Astrocyte of the cerebellum (primary cell): ENCODE data around the gene TUBGCP6.

Experiments
- DNase-seq: peaks from one replicate; pipeline ENCODE4 v3.0.0-alpha.2; 2011; ENCODE audit warnings: low read depth
- H3K4me3 ChIP-seq: 2 replicates; pipeline ENCODE4 v1.5.1; 2011; ENCODE audit warnings: mild to moderate bottlenecking, low read depth, low read length, moderate library complexity
- in situ Hi-C: cut with HindIII; loops from 2 replicates; pipeline ENCODE4 v1.10.0; 2017; ENCODE audit warnings: low sequenced_read_pairs
- TF ChIP-seq, protein P1 (sequence below): IDR thresholded peaks from 2 replicates; pipeline ENCODE4 v1.5.1; 2012; ENCODE audit warnings: low read length, low read depth, moderate library complexity, mild to moderate bottlenecking; ENCODE audit errors: missing control alignments

The TUBGCP6 gene

DNA sequence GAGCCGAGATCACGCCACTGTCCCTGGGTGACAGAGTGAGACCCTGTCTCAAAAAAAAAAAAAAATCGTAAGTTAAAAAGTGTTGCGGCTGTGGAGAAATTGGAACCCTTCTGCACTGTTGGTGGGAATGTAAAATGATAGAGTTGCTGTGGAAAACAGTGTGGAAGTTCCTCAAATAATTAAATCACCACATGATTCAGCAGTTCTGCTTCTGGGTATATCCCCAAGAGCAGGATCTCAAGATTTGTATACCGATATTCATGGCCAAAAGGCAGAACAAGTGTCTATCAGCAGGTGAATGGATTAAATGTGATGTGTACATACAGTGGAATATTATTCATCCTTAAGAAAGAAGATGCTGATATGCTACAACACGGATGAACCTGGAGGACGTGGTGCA lies 40.3 kb downstream of the TUBGCP6 start:
- TF ChIP-seq, protein P1, sequence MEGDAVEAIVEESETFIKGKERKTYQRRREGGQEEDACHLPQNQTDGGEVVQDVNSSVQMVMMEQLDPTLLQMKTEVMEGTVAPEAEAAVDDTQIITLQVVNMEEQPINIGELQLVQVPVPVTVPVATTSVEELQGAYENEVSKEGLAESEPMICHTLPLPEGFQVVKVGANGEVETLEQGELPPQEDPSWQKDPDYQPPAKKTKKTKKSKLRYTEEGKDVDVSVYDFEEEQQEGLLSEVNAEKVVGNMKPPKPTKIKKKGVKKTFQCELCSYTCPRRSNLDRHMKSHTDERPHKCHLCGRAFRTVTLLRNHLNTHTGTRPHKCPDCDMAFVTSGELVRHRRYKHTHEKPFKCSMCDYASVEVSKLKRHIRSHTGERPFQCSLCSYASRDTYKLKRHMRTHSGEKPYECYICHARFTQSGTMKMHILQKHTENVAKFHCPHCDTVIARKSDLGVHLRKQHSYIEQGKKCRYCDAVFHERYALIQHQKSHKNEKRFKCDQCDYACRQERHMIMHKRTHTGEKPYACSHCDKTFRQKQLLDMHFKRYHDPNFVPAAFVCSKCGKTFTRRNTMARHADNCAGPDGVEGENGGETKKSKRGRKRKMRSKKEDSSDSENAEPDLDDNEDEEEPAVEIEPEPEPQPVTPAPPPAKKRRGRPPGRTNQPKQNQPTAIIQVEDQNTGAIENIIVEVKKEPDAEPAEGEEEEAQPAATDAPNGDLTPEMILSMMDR: no peak
- DNase-seq: no peak
- H3K4me3 ChIP-seq: no peak overlapping the region
- in situ Hi-C loops: no loop called here

DNA sequence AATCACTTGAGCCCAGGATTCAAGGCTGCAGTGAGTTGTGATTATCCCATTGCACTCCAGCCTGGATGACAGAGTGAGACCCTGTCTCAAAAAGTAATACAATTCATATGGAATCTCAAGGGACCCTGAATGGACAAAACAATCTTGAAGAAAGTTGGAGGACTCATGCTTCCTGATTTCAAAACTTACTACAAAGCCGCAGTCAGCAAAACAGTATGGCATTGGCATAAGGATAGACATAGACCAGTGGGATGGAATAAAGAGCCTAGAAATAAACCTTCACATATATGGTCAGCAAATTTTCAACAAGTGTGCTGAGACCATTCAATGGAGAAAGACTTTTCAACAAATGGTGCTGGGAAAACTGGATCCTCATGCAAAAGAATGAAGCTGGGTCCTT lies 41.5 kb downstream of the TUBGCP6 start:
- TF ChIP-seq, protein P1: no peak
- no peak overlapping the region for H3K4me3 ChIP-seq
- no peak for DNase-seq
- in situ Hi-C loops: no loop called here

DNA sequence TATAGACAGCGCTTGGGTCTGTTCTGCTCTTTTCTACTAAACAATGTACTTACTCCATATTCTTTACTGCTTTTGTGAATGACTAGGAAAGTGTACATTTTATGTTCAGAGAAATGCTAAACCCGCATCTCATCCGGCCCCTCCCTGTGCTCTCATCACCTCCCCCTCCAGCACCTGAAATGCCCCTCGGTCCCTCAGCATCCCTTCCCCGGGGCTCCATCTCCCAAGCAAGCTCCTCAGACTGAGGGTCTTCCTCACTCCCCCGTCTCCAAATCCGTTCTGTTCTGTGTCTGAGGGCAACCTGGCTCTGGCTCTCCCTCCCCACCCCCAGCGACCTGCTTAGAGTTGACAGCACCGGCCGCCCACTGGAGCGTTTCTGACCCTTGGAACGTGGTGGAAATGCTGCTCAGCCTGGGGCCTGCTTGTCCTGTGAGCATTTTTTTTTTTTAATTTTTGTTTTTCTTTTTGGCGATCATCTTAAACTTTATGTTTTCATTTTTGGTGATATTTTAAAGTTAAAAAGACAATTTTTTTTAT lies 42.6 kb downstream of the TUBGCP6 start:
- peak overlapping the region; percentile 64 for H3K4me3 ChIP-seq
- TF ChIP-seq, protein P1: no peak
- in situ Hi-C loops: no loop called here
- no peak for DNase-seq

DNA sequence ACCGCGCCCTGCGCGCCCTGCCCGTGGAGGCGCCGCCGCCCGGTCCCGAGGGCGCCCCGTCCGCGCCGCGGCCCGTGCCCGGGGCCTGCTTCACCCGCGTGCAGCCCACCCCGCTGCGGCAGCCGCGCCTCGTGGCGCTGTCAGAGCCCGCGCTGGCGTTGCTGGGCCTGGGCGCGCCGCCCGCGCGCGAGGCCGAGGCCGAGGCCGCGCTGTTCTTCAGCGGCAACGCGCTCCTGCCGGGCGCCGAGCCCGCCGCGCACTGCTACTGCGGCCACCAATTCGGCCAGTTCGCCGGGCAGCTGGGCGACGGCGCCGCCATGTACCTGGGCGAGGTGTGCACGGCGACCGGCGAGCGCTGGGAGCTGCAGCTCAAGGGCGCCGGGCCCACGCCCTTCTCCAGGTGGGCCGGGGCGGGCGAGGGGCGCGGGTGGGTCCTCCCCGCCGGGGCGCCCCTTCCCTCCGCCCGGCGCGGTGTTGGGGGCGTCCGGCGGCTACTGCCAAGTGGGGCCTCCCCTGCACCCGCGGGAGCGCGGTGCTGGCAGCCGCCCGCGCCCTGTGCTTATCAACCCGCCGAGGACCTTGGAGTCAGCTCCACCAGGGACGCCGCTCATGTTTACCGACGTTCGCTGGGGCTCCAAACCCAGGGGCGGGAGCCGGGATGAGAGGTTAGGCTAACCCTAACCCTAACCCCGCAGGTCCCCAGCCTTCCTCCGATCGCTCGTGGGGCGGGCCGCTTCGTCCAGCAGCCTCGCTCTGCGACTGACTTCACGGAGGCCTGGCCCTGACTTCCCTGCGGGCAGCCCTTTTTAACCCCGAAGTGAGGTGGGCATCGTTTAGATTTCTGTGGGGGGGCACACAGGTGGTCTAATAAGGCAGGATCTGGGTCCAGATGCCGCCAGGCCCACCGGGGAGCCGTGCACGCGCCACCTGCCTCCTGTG lies 43.4 kb downstream of the TUBGCP6 start:
- TF ChIP-seq, protein P1: no peak
- in situ Hi-C loops: no loop called here
- no peak for DNase-seq

DNA sequence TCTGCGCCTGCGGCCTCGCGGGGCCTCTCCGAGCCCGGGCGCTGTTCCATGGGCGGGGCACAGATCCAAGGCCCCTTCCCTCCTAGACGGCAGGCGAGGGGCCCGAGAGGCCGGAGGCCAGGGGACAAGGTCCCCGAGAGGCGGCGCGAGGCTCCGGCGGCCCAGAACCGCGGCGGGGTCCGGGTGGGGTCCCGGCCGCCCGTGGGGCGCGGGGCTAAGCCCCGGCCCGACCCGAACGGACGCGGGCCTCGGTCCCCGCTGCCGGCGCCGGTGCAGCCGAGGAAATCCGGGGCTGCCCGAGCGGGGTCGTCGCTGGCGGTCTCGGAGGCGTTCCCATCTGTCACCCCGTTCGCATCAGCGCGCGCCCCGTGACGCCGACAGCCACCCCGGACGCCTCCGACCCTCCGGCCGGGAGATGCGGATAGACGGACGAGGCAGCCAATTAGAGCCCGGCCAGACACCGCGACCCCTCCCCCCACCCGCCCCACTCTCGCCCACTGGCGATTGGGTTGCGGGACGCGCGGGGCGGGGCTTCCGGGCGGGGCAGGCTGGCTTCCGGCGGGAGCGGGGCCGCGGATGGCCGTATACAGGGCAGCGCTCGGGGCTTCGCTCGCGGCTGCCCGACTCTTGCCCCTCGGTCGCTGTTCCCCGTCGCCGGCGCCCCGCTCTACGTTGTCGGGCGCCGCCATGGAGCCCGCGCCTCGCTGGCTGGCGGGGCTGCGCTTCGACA lies 44.2 kb downstream of the TUBGCP6 start, which contains the start of gene SELENOO:
TSS of gene SELENOO (plus strand) at position 551 of the 730 bp plus-strand sequence. CDS start at position 577, 26 bp downstream.
- DNase-seq: peak; percentile 48
- TF ChIP-seq, protein P1: no peak
- H3K4me3 ChIP-seq: peak within 1 kb of the TSS; percentile 64
- in situ Hi-C loops: no loop called here

More for the DNA sequence above, 43.4 kb downstream of the TUBGCP6 start:
- peak overlapping the region; percentile 64 for H3K4me3 ChIP-seq

DNA sequence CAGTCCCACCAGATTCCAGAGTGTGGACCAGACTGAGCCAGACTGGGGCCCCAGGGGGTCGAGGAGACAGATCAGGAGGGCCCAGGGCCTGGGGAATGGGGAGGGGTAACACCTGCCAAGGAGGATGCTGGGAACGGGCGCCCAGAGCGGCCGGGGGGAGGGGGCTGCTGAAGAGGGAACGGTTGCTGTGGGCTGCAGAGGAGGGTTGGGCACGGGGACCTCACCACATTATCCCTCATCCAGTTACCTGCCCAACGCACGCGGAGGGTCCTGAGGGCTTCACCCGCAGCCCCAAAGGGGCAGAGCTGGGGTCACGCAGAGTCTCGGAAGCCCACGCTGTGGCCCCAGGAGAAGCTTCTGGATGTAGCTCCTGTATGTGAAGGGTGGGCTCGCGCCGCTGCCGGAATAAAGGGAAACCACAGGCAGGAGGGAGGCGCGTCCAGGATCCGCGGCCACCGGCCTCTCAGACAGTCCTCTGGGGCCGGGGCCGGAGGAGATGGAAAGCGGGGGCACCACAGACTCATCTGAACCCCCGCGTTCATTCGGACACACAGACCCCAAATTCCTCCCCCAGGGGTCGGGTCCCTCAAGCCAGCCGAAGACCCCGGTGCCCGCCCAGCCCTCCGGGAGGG lies 44.9 kb downstream of the TUBGCP6 start:
- TF ChIP-seq, protein P1: no peak
- no peak for DNase-seq
- H3K4me3 ChIP-seq: peak overlapping the region; percentile 64
- in situ Hi-C loops: no loop called here
